Activated gamma-delta T cell (primary cell): ENCODE data around the gene STIM2.
"Not testable (repeated sequence)": the region's sequence is repeated elsewhere in the genome, so short reads cannot be mapped to it uniquely, and the experiment has no call there.

Experiments
- DNase-seq: peaks from one replicate; lab custom pipeline; 2025; lab: John Stamatoyannopoulos, UW

Gene STIM2

GRCh38 chr4:27001398-27002164 is 140.9 kb downstream of the STIM2 start:
- DNase-seq, result no peak

GRCh38 chr4:27003642-27004113 is 143.0 kb downstream of the STIM2 start:
- no peak for DNase-seq

- no peak for DNase-seq
These were observed 144.9 kb downstream of the STIM2 start for GRCh38 chr4:27005501-27005900.

- no peak for DNase-seq
These were observed 145.4 kb downstream of the STIM2 start for GRCh38 chr4:27005905-27006590.

GRCh38 chr4:27006646-27007045 is 146.0 kb downstream of the STIM2 start:
- DNase-seq, result no peak

GRCh38 chr4:27007507-27007906 is 146.9 kb downstream of the STIM2 start:
- DNase-seq, result no peak

- no peak for DNase-seq
These were observed 148.0 kb downstream of the STIM2 start for GRCh38 chr4:27008679-27009078.

GRCh38 chr4:27009539-27009938 is 148.9 kb downstream of the STIM2 start:
- no peak for DNase-seq

GRCh38 chr4:27010334-27010940 is 149.8 kb downstream of the STIM2 start:
- no peak for DNase-seq

- no peak for DNase-seq
These were observed 150.8 kb downstream of the STIM2 start for GRCh38 chr4:27011401-27011800.

GRCh38 chr4:27013012-27013411 is 152.4 kb downstream of the STIM2 start:
- DNase-seq, result no peak

GRCh38 chr4:27016551-27016950 is 155.9 kb downstream of the STIM2 start:
- DNase-seq, result no peak

- DNase-seq, result no peak
These were observed 157.0 kb downstream of the STIM2 start for GRCh38 chr4:27017623-27018022.

- DNase-seq, result no peak
These were observed 157.4 kb downstream of the STIM2 start for GRCh38 chr4:27018076-27018475.

- DNase-seq, result no peak
These were observed 158.3 kb downstream of the STIM2 start for GRCh38 chr4:27018910-27019309.

GRCh38 chr4:27019766-27020165 is 159.1 kb downstream of the STIM2 start:
- DNase-seq, result no peak

- no peak for DNase-seq
These were observed 159.6 kb downstream of the STIM2 start for GRCh38 chr4:27020203-27020602.

GRCh38 chr4:27020603-27021002 is 160.0 kb downstream of the STIM2 start:
- DNase-seq, result no peak

- no peak for DNase-seq
These were observed 162.3 kb downstream of the STIM2 start for GRCh38 chr4:27022963-27023362.

- no peak for DNase-seq
These were observed 162.7 kb downstream of the STIM2 start for GRCh38 chr4:27023366-27023765.

- DNase-seq, result no peak
These were observed 164.2 kb downstream of the STIM2 start for GRCh38 chr4:27024805-27025204.

- DNase-seq, result no peak
These were observed 166.8 kb downstream of the STIM2 start for GRCh38 chr4:27027428-27027827.

- DNase-seq, result not testable (repeated sequence)
These were observed 174.5 kb downstream of the STIM2 start for GRCh38 chr4:27035127-27035526.
